Osteocyte (in vitro differentiated cells): ENCODE results near the gene OAT. TPM values are rescaled to one million over a fixed set of nuclear protein-coding genes. Genes with fewer than 3 reads are reported as not detected.

Source experiments
- DNase-seq: peaks from one replicate; pipeline ENCODE4 v3.0.0; 2021; ENCODE audit warnings: mixed read lengths; ENCODE audit not compliant: unreplicated experiment; ENCODE audit errors: extremely low spot score
- H3K27ac Mint-ChIP-seq: one replicate; pipeline ENCODE4 v1.8.0; 2021; ENCODE audit warnings: mild to moderate bottlenecking, mixed read lengths; ENCODE audit not compliant: unreplicated experiment
- H3K27me3 Mint-ChIP-seq: one replicate; pipeline ENCODE4 v1.8.0; 2021; ENCODE audit warnings: mixed read lengths; ENCODE audit not compliant: unreplicated experiment
- H3K36me3 Mint-ChIP-seq: one replicate; pipeline ENCODE4 v1.8.0; 2021; ENCODE audit warnings: mixed read lengths; ENCODE audit not compliant: unreplicated experiment
- H3K4me1 Mint-ChIP-seq: one replicate; pipeline ENCODE4 v1.8.0; 2021; ENCODE audit warnings: mixed read lengths; ENCODE audit not compliant: unreplicated experiment
- H3K4me3 Mint-ChIP-seq: one replicate; pipeline ENCODE4 v1.8.0; 2021; ENCODE audit warnings: mild to moderate bottlenecking, moderate library complexity, mixed read lengths; ENCODE audit not compliant: unreplicated experiment
- H3K9me3 Mint-ChIP-seq: one replicate; pipeline ENCODE4 v1.8.0; 2021; ENCODE audit warnings: mixed read lengths; ENCODE audit not compliant: unreplicated experiment
- CTCF ChIP-seq: fragments of 200-600 bp; sonication (generic); IDR thresholded peaks from 2 replicates; pipeline ENCODE4 v1.5.0; 2021; ENCODE audit warnings: antibody characterized with exemption, mild to moderate bottlenecking, moderate library complexity
- long read RNA-seq: library from polyadenylated mRNA; unstranded; transcript quantifications from one replicate; pipeline ENCODE4 v2.0.0, GENCODE V29; 2021
- total RNA-seq: library from RNA; stranded (reverse); gene quantifications from 2 replicates; pipeline ENCODE4 v1.2.1, GENCODE V29; 2021

Gene OAT
- 113 and 122 TPM in 2 replicates for total RNA-seq
- long read RNA-seq, transcript OAT-208 (9 exons, 1,864 nt), result minor isoform, 34 of 1,743 reads
- long read RNA-seq, transcript OAT-201 (10 exons, 2,048 nt), result major isoform, 1,637 of 1,743 reads
- long read RNA-seq, partial matches to known transcripts, result 26 of 1,743 reads
- long read RNA-seq, other reads (novel, unspliced or antisense), result 46 of 1,743 reads

GRCh38 chr10:124418726-124419501 lies at the start of gene OAT:
OAT (minus strand) TSS chr10:124418923; CDS start chr10:124412171, 6,752 bp downstream.
- H3K27ac Mint-ChIP-seq, result peak within 1 kb of the TSS; percentile 88
- H3K9me3 Mint-ChIP-seq, result no peaks in the 10 kb centered on the region
- H3K27me3 Mint-ChIP-seq, result peaks cover 25% of the 10 kb centered on the region

GRCh38 chr10:124467165-124467564 lies 48.4 kb upstream of the OAT start:
- DNase-seq, result no peak
- TF ChIP-seq CTCF, result no peak
- Mint-ChIP-seq H3K4me1 (peaks cover 3% of the 10 kb centered on the region), H3K9me3 (no peaks in the 10 kb centered on the region), H3K27ac (no peak overlapping the region), H3K4me3 (no peak overlapping the region), H3K27me3 (no peaks in the 10 kb centered on the region), H3K36me3 (no peaks in the 10 kb centered on the region)

More at GRCh38 chr10:124418726-124419501, at the start of gene OAT:
- no peak for TF ChIP-seq CTCF
- peak; percentile 98 for DNase-seq
- Mint-ChIP-seq H3K36me3 (no peaks in the 10 kb centered on the region), H3K4me3 (peak within 1 kb of the TSS; percentile 89), H3K4me1 (peaks cover 33% of the 10 kb centered on the region)

- H3K4me1 Mint-ChIP-seq, result peaks cover 8% of the 10 kb centered on the region
Measured at GRCh38 chr10:124465777-124466488, 47.2 kb upstream of the OAT start.

GRCh38 chr10:124465003-124465776 lies 46.5 kb upstream of the OAT start:
- no peak for DNase-seq
- Mint-ChIP-seq H3K36me3 (no peaks in the 10 kb centered on the region), H3K9me3 (no peaks in the 10 kb centered on the region), H3K27ac (no peak overlapping the region), H3K27me3 (no peaks in the 10 kb centered on the region), H3K4me1 (peaks cover 8% of the 10 kb centered on the region), H3K4me3 (no peak overlapping the region)
- no peak for TF ChIP-seq CTCF

More at GRCh38 chr10:124465777-124466488, 47.2 kb upstream of the OAT start:
- no peaks in the 10 kb centered on the region for H3K36me3 Mint-ChIP-seq
- H3K9me3 Mint-ChIP-seq, result no peaks in the 10 kb centered on the region
- no peaks in the 10 kb centered on the region for H3K27me3 Mint-ChIP-seq
- H3K27ac Mint-ChIP-seq, result no peak overlapping the region
- H3K4me3 Mint-ChIP-seq, result no peak overlapping the region
- no peak for DNase-seq
- TF ChIP-seq CTCF, result no peak
